ENCODE measurements around the gene CDC16. TPM values are rescaled to one million over a fixed set of nuclear protein-coding genes. Genes with fewer than 3 reads are reported as not detected.

Gene CDC16
- total and polyA plus RNA-seq, 2 of the 4 experiments (the other 2 are of a cell fraction) = 41.6 to 66.6 TPM

DNA sequence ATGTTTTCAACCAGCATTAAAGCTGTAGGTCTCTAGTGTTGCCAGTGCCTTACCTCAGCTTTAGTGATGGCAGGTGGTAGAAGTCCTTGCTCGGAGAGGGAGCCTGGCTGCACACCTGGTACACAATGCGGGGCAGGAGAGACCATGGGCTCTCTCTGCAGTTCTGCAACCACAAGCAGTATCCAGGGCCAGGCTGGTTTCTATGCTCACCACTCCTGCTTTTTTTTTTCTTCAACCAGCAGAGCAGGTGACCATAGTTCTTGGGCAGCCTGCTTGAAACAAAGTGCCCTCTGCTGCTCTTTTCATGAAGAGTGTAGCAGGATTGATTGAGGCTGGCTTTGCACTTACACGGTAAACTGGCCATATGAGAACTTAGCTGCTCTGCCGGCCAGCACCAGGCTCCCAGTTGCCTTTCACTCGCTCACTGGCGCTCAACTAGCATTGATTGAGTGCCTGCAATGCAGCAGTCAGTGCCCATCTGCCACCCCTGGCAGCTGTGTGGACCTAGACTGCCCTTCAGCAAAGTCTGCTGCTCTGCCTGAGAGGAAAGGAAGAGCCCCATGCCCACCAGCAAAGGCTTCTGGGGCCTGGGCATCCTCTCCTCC lies 75.2 kb downstream of the CDC16 start:
- H3K18ac ChIP-seq (ENCODE audit: low read depth, low read length) = no peak overlapping the region
- no peak overlapping the region for H2BK120ac ChIP-seq (ENCODE audit: low read depth, low read length)
- no TSS peak for BruUV-seq (replicated peaks)
- H3K27ac ChIP-seq (ENCODE audit: insufficient read depth, low read length) = no peak overlapping the region
- intact Hi-C loops (cut with micrococcal nuclease) (no loop called here), in situ Hi-C loops (cut with MboI; ENCODE audit: low sequenced_read_pairs) (no loop called here), dilution Hi-C loops (cut with HindIII; ENCODE audit: low sequenced_read_pairs, unreplicated experiment) (no loop called here)
- 64% methylated on average over 4 of the region's 6 CpGs; no CpG with 5 or more reads in 1 of the 2 experiments for WGBS, 2 experiments (ENCODE audit: extremely low coverage in 2 of 2, insufficient read length in 1 of 2)
- POLR2A ChIA-PET (ENCODE audit: unreplicated experiment) = no interaction called here
- peaks cover 3% of the 10 kb centered on the region; the same call in 1 of the 2 replicates for H3K9me1 ChIP-seq (ENCODE audit: insufficient read depth, low read length)
- H3K36me3 ChIP-seq (ENCODE audit: control insufficient read depth, insufficient read depth, low read length) = peaks cover 10% of the 10 kb centered on the region
- H2AK5ac ChIP-seq (ENCODE audit: low read depth, low read length) = no peak overlapping the region
- H3K9me3 ChIP-seq (ENCODE audit: control insufficient read depth, insufficient read depth, low read length) = no peaks in the 10 kb centered on the region
- TF ChIP-seq RAD21 (IDR thresholded peaks at IDR 0.05; ENCODE audit: low read length) = no peak
- TF ChIP-seq FOS (IDR thresholded peaks at IDR 0.05; ENCODE audit: low read depth, low read length) = no peak
- TF ChIP-seq CEBPB (IDR thresholded peaks at IDR 0.05; ENCODE audit: low read depth, low read length) = no peak
- no peak for TF ChIP-seq SMC3 (IDR thresholded peaks at IDR 0.05; ENCODE audit: low read depth, low read length)
- TF ChIP-seq, protein P1, sequence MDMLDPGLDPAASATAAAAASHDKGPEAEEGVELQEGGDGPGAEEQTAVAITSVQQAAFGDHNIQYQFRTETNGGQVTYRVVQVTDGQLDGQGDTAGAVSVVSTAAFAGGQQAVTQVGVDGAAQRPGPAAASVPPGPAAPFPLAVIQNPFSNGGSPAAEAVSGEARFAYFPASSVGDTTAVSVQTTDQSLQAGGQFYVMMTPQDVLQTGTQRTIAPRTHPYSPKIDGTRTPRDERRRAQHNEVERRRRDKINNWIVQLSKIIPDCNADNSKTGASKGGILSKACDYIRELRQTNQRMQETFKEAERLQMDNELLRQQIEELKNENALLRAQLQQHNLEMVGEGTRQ (IDR thresholded peaks at IDR 0.05; ENCODE audit: low read depth, low read length) = no peak
- TF ChIP-seq, protein P2, sequence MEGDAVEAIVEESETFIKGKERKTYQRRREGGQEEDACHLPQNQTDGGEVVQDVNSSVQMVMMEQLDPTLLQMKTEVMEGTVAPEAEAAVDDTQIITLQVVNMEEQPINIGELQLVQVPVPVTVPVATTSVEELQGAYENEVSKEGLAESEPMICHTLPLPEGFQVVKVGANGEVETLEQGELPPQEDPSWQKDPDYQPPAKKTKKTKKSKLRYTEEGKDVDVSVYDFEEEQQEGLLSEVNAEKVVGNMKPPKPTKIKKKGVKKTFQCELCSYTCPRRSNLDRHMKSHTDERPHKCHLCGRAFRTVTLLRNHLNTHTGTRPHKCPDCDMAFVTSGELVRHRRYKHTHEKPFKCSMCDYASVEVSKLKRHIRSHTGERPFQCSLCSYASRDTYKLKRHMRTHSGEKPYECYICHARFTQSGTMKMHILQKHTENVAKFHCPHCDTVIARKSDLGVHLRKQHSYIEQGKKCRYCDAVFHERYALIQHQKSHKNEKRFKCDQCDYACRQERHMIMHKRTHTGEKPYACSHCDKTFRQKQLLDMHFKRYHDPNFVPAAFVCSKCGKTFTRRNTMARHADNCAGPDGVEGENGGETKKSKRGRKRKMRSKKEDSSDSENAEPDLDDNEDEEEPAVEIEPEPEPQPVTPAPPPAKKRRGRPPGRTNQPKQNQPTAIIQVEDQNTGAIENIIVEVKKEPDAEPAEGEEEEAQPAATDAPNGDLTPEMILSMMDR (conservative IDR thresholded peaks at IDR 0.05; ENCODE audit: low read depth, low read length) = no peak
- TF ChIP-seq MXI1 (IDR thresholded peaks at IDR 0.05; ENCODE audit: borderline replicate concordance, low read depth, low read length) = no peak
- no peak for TF ChIP-seq RCOR1 (IDR thresholded peaks at IDR 0.05; ENCODE audit: insufficient replicate concordance, low read length)
- TF ChIP-seq CHD1 (IDR thresholded peaks at IDR 0.05; ENCODE audit: low read depth, low read length) = no peak
- TF ChIP-seq RFX5 (IDR thresholded peaks at IDR 0.05; ENCODE audit: low read depth, low read length) = no peak
- no peak for TF ChIP-seq MAZ (IDR thresholded peaks at IDR 0.05; ENCODE audit: borderline replicate concordance, low read depth, low read length)
- H3K9ac ChIP-seq (ENCODE audit: low read depth, low read length) = no peak overlapping the region
- no peak overlapping the region for H4K8ac ChIP-seq (ENCODE audit: low read depth in 2 of 2, low read length in 2 of 2)
- H4K5ac ChIP-seq (ENCODE audit: low read depth, low read length) = no peak overlapping the region
- peaks cover 0 to 2% of the 10 kb centered on the region in 2 experiments; a peak in 1 of 4 replicates for H3K79me1 ChIP-seq (ENCODE audit: low read depth in 1 of 2, low read length in 2 of 2)
- no peak overlapping the region for H3K23ac ChIP-seq (ENCODE audit: low read depth, low read length)
- no peak overlapping the region for H2BK15ac ChIP-seq (ENCODE audit: low read depth, low read length)
- no peak overlapping the region for H3K14ac ChIP-seq (replicated peaks; ENCODE audit: low read depth, low read length)
- no peaks in the 10 kb centered on the region for H3K27me3 ChIP-seq (ENCODE audit: control insufficient read depth, insufficient read depth, low read length)
- H3K4me3 ChIP-seq (ENCODE audit: insufficient read depth, low read depth, low read length) = no peak overlapping the region
- no peak overlapping the region for H3K56ac ChIP-seq (ENCODE audit: extremely low read depth, insufficient read depth, low read length)
- H2BK5ac ChIP-seq (ENCODE audit: low read depth, low read length, poor library complexity, severe bottlenecking) = no peak overlapping the region
- no peak overlapping the region for H3K4ac ChIP-seq (ENCODE audit: low read depth, low read length)
- no peak overlapping the region for H2AK9ac ChIP-seq (replicated peaks; ENCODE audit: low read depth, low read length, poor library complexity)
- 0 out of 2 replicates have a peak, but pooled peaks cover 4% of the 10 kb centered on the region for H4K20me1 ChIP-seq (ENCODE audit: insufficient read depth, low read length)
- CTCF ChIA-PET = interaction anchor here (1.0 kb wide), 1 partner anchor 25 kb away, joined by 3 read pairs; no protein-coding TSS in a partner anchor
- ATAC-seq (ENCODE audit: low read depth) (no peak), DNase-seq (no peak)
- no peak overlapping the region for H3K4me2 ChIP-seq (ENCODE audit: low read depth, low read length)
- peaks cover 10% of the 10 kb centered on the region for H3K4me1 ChIP-seq (ENCODE audit: control insufficient read depth, insufficient read depth, low read length)
- H4K91ac ChIP-seq (ENCODE audit: insufficient read depth, low read depth, low read length) = no peak overlapping the region; the same call in 1 of the 2 replicates
- H2BK20ac ChIP-seq (ENCODE audit: low read depth, low read length) = no peak overlapping the region
- H2AFZ ChIP-seq (replicated peaks; ENCODE audit: low read length, poor library complexity) = no peak overlapping the region

Measured in IMR-90 (cell line).